ENCODE measurements around the gene FRS2. TPM values are rescaled to one million over a fixed set of nuclear protein-coding genes. Genes with fewer than 3 reads are reported as not detected.

Gene FRS2
- total RNA-seq, 2 experiments from 2014 or later, result 21.7 to 24.9 TPM

- Histone ChIP-seq H3K36me3 (ENCODE audit: insufficient read depth, low read length) (no peaks in the 10 kb centered on the region), H3K9me3 (ENCODE audit: control insufficient read depth in 1 of 2, insufficient read depth in 1 of 2, low read length in 2 of 2) (no peaks in the 10 kb centered on the region), H3K27ac (ENCODE audit: low read depth in 1 of 2, low read length in 2 of 2) (no peak overlapping the region), H3K4me1 (ENCODE audit: insufficient read depth, low read length) (no peaks in the 10 kb centered on the region), H3K27me3 (ENCODE audit: control insufficient read depth in 1 of 2, insufficient read depth in 2 of 2, low read length in 2 of 2) (no peaks in the 10 kb centered on the region), H3K4me3 (ENCODE audit: low read length) (no peak overlapping the region)
- Mint-ChIP-seq H3K4me1 (ENCODE audit: low read depth) (peaks cover 69% of the 10 kb centered on the region), H3K27me3 (no peaks in the 10 kb centered on the region), H3K4me3 (no peak overlapping the region), H3K27ac (no peak overlapping the region), H3K36me3 (ENCODE audit: low read depth) (peaks cover 4% of the 10 kb centered on the region), H3K9me3 (no peaks in the 10 kb centered on the region)
- TF ChIP-seq CTCF (IDR thresholded peaks at IDR 0.05), result no peak
- POLR2A ChIA-PET, result no interaction called here
- intact Hi-C loops (cut with DNase I, micrococcal nuclease), result no loop called here
- DNase-seq (no peak), ATAC-seq (ENCODE audit: poor library complexity) (no peak)
- CTCF ChIA-PET, result interaction anchor here (0.6 kb wide), 1 partner anchor 1904 kb away, joined by 5 read pairs; no protein-coding TSS in a partner anchor
Measured at GRCh38 chr12:69502345-69503081, 32.3 kb downstream of the FRS2 start.

- no peaks in the 10 kb centered on the region for H3K27me3 Mint-ChIP-seq
- Histone ChIP-seq H3K27ac (ENCODE audit: low read depth in 1 of 2, low read length in 2 of 2) (no peak overlapping the region), H3K27me3 (ENCODE audit: control insufficient read depth in 1 of 2, insufficient read depth in 2 of 2, low read length in 2 of 2) (no peaks in the 10 kb centered on the region), H3K4me1 (ENCODE audit: insufficient read depth, low read length) (no peaks in the 10 kb centered on the region), H3K36me3 (ENCODE audit: insufficient read depth, low read length) (no peaks in the 10 kb centered on the region), H3K4me3 (ENCODE audit: low read length) (no peak overlapping the region), H3K9me3 (ENCODE audit: control insufficient read depth in 1 of 2, insufficient read depth in 1 of 2, low read length in 2 of 2) (no peaks in the 10 kb centered on the region)
- H3K9me3 Mint-ChIP-seq, result no peaks in the 10 kb centered on the region
- ATAC-seq (ENCODE audit: poor library complexity) (no peak), DNase-seq (no peak)
- intact Hi-C loops (cut with DNase I, micrococcal nuclease), result no loop called here
- peaks cover 4% of the 10 kb centered on the region for H3K36me3 Mint-ChIP-seq (ENCODE audit: low read depth)
- peaks cover 79% of the 10 kb centered on the region for H3K4me1 Mint-ChIP-seq (ENCODE audit: low read depth)
- no peak for TF ChIP-seq CTCF (IDR thresholded peaks at IDR 0.05)
- H3K27ac Mint-ChIP-seq, result no peak overlapping the region
- CTCF ChIA-PET, result no interaction called here
- H3K4me3 Mint-ChIP-seq, result no peak overlapping the region
- POLR2A ChIA-PET, result no interaction called here
Measured at GRCh38 chr12:69508091-69508490, 37.9 kb downstream of the FRS2 start.

GRCh38 chr12:69508621-69509020, 38.4 kb downstream of the FRS2 start:
- ATAC-seq (ENCODE audit: poor library complexity), result no peak
- H3K36me3 Mint-ChIP-seq (ENCODE audit: low read depth), result peaks cover under 1% of the 10 kb centered on the region
- H3K4me3 Mint-ChIP-seq, result no peak overlapping the region
- H3K4me1 Mint-ChIP-seq (ENCODE audit: low read depth), result peaks cover 79% of the 10 kb centered on the region
- DNase-seq, result no peak
- Histone ChIP-seq H3K4me1 (ENCODE audit: insufficient read depth, low read length) (no peaks in the 10 kb centered on the region), H3K27ac (ENCODE audit: low read depth in 1 of 2, low read length in 2 of 2) (no peak overlapping the region), H3K27me3 (ENCODE audit: control insufficient read depth in 1 of 2, insufficient read depth in 2 of 2, low read length in 2 of 2) (no peaks in the 10 kb centered on the region), H3K36me3 (ENCODE audit: insufficient read depth, low read length) (no peaks in the 10 kb centered on the region), H3K4me3 (ENCODE audit: low read length) (no peak overlapping the region), H3K9me3 (ENCODE audit: control insufficient read depth in 1 of 2, insufficient read depth in 1 of 2, low read length in 2 of 2) (no peaks in the 10 kb centered on the region)
- ChIA-PET POLR2A (no interaction called here), CTCF (no interaction called here)
- no peaks in the 10 kb centered on the region for H3K9me3 Mint-ChIP-seq
- intact Hi-C loops (cut with DNase I, micrococcal nuclease), result no loop called here
- no peak overlapping the region for H3K27ac Mint-ChIP-seq
- H3K27me3 Mint-ChIP-seq, result no peaks in the 10 kb centered on the region
- TF ChIP-seq CTCF (IDR thresholded peaks at IDR 0.05), result no peak

All from CD4-positive, alpha-beta T cell (primary cell).